NCI-H2029 (cell line): ENCODE data around the gene MALRD1.

Source experiments
- DNase-seq: peaks from one replicate; lab custom pipeline; 2025; lab: John Stamatoyannopoulos, UW

MALRD1 gene

GRCh38 chr10:19111501-19112267, 63.1 kb downstream of the MALRD1 start:
- no peak for DNase-seq

- DNase-seq = no peak
Measured at GRCh38 chr10:19117438-19117837, 68.8 kb downstream of the MALRD1 start.

GRCh38 chr10:19119191-19119590, 70.6 kb downstream of the MALRD1 start:
- DNase-seq = no peak

- no peak for DNase-seq
Measured at GRCh38 chr10:19120381-19120908, 71.8 kb downstream of the MALRD1 start.

GRCh38 chr10:19133992-19134391, 85.4 kb downstream of the MALRD1 start:
- DNase-seq = no peak

DNA sequence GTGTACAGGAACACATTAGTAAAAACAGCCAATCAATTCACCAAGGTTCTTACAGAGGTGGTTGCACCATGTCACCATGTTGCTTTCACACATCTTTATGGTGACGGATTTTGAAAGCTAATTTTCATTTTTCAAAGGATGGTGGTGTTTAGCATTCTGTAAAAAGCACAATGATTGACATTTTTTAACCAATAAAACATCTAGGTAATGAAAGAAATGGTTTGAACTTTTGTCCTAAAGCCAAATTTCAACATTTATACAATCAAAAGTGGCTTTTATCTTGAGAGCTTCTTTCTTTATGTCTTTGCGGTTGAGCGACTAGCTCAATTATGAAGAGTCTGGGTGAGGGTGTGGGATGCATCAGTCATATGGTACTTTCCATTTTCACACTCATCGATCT, 94.4 kb downstream of the MALRD1 start:
- no peak for DNase-seq

- no peak for DNase-seq
Measured at GRCh38 chr10:19144206-19144605, 95.6 kb downstream of the MALRD1 start.

GRCh38 chr10:19154375-19154774, 105.8 kb downstream of the MALRD1 start:
- DNase-seq = no peak

GRCh38 chr10:19158358-19158757, 109.8 kb downstream of the MALRD1 start:
- DNase-seq = no peak

GRCh38 chr10:19158870-19159269, 110.3 kb downstream of the MALRD1 start:
- no peak for DNase-seq

DNA sequence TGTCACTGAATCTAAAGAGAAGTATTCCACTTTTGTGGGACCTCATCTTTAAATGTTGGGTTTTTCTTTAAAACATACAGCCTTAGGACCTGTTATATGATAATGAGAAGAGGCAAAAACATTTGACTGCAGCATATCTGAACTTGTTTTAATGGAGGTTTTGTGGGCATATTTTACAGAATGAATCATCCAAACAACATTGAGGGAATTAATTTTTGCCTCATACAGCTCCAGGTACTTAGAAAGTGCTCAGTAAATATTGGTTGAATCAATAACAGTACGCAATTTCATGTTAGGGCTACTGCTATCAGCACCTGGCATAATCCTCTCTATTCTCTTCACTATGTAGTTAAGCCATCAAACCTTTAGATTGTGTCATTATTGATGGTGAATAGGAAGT, 115.9 kb downstream of the MALRD1 start:
- no peak for DNase-seq

DNA sequence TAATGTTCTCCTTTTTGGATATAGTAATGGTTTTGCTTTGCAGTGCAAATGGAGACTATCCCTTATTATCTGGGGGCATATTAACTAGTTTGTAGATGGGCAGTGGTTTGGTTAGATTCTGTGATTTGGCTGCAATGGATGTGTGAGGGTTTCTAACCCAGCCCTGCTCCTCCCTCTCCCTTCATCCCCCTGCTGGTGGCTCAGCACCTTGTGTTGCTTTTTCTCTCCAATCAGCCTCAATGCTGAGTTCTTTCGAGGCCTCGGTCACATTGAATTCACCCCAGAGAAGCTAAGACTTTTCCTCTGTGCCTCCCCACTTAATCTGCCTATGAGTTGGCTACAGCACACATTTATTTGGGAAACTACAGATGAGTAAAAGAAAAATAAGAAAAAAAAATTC, 120.0 kb downstream of the MALRD1 start:
- no peak for DNase-seq

DNA sequence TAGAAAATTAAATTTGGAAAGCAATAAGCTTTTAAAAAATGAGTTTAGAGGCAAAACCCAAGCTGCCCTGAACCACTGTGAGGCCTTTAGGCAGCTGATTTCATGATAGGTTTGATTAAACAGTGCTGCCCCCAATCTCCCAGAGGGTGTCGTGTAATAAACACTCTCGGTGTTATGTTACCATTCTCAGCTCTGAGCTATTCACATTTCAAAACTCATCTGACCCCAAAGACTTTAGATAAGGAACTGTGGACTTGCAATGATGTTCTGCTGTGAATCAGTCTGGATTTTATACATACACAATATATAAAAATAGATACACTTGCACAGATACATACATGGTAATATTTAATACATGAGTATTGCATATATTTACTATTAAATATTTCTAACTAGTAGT, 120.4 kb downstream of the MALRD1 start:
- no peak for DNase-seq

DNA sequence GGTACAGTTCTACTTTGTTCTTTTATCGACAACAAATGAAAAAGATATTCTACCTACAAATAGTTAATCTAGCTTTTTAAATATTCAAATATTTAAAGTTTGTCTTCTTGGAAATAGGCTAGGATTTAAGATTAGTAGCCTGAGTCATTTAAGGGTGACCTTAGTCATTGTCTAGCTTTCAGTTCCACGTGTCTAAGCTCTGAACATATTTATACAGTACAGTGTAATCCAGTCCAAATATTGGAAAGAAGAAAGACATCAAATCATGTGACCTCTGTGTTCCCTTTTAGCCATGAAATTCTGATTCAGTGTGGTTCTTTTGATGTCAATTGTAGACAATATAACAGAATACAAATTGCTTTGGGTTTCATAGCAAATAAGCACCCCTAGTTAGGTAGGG, 121.1 kb downstream of the MALRD1 start:
- DNase-seq = no peak

- no peak for DNase-seq
Measured at GRCh38 chr10:19178675-19179074, 130.1 kb downstream of the MALRD1 start.

DNA sequence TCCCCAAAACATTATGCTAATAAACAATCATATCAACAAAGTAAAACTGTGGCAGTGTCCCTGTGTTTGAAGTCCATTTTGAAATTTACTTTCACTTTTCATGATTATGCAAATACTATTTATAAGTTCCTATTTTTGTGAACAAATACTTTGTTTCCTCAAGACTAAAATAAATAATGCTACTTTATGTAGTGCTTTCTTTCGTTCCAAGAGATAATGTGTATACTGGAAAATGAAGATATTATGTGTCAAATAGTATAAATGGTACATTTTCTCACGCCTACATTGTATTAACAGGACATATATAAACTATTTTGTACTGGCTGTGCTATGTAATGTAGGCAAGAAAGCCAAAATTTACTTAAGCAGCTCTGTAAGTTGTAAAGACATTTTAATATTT, 136.3 kb downstream of the MALRD1 start:
- no peak for DNase-seq

DNA sequence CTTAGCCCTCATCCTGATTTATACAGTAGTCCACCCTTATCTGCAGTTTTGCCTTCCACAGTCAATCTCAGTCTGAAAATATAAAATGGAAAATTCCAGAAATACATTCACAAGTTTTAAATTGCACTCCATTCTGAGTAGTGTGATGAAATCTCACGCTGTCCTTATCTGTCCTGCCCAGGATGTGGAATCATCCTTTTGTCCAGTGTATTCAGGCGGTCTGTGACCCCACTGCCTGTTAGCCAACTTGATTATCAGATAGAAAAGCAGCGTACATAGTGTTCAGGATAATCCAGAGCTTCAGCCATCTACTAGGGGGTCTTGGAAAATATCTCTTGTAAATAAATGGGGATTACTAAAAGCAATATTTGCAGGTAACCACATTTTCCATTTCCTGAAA, 146.3 kb downstream of the MALRD1 start:
- DNase-seq = no peak

GRCh38 chr10:19195698-19196097, 147.1 kb downstream of the MALRD1 start:
- no peak for DNase-seq

- DNase-seq = no peak
Measured at GRCh38 chr10:19200211-19200610, 151.6 kb downstream of the MALRD1 start.

DNA sequence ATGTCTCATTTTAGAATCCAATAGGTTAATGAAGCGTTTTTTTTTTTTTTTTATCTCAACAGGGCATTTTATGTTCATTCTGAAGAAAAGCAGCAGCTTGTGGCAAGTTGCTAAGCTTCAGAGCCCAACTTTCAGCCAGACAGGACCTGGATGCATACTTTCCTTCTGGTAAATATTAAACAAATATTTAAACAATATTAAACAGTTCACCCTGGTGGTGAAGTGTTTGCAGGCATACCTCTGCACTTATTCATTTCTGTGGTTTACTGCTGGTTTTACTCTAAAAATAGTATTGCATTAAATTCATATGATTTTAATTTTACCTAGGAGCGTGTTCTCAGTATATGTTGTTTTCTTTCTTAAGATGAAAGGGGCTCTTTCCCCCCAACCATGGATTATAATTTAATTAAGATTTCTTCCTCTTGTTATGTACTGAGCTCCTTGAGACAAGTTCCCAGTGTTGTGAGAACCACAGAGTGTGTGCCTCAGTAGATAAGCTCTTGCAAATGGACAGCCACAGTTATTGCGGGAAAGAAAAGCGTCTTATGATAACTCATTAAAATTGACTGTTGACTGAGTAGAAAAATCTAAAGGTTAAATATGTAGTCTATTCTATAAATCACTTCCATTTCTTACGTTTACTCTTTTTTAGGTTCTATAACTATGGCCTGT, 155.8 kb downstream of the MALRD1 start:
- DNase-seq = no peak

DNA sequence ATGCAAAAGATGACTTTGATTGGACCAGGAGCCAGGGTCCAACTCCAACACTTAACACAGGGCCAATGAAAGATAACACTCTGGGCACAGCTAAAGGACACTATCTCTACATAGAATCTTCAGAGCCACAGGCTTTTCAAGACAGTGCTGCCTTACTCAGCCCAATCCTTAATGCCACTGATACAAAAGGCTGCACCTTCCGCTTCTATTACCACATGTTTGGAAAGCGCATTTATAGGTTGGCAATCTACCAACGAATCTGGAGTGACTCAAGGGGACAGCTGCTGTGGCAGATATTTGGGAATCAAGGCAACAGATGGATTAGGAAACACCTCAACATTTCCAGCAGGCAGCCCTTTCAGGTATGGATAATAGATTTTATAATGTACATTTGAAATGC, 160.7 kb downstream of the MALRD1 start:
- DNase-seq = no peak

- no peak for DNase-seq
Measured at GRCh38 chr10:19212590-19212989, 164.0 kb downstream of the MALRD1 start.

DNA sequence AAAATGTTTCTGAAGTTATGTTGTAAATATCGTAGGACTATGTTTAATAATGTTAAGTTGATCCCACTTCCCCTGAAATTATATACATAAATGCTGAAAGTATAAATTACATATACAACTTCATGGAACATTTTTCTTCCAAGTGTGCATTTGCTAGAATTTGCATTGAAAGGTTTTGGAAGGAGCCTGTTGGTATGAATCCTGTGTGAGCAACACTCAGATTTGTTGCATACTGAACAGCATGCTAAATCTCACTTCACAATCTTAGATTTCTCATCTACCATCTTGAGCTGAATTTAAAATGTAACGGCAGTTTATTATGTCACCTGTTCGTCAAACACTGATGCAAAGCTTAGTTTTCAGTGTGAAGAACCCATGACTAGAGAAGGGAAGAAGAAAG, 172.6 kb downstream of the MALRD1 start:
- no peak for DNase-seq

DNA sequence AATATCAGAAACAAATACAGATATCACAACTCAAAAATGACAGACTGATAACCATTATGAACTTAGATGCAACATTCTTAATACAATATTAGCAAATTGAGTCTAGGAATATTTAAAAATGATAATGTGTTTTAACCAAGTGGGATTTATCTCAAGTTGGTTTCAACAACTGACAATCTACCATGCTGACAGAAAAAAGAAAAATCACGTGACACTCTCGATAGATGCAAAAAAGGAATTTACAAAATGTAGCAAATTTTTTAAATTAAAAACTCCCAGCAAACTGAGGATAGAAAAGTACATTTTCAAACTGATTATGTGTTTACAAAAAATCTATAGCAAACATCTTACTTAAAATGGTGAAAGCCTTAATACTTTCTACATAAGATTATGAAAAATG, 177.4 kb downstream of the MALRD1 start:
- DNase-seq = no peak
